GM18505 (cell line): ENCODE measurements around the gene CHFR.
"Not testable (repeated sequence)": the region's sequence is repeated elsewhere in the genome, so short reads cannot be mapped to it uniquely, and the experiment has no call there.

Experiments used
- ATAC-seq: cut with Tn5 transposase; IDR thresholded peaks from one replicate; pipeline ENCODE4 v1.9.1; 2021; ENCODE audit not compliant: unreplicated experiment
- POLR2A ChIP-seq: IDR thresholded peaks from 4 replicates; pipeline ENCODE4 v1.6.1; 2011; ENCODE audit warnings: borderline replicate concordance; ENCODE audit not compliant: insufficient read depth, insufficient read length; ENCODE audit errors: extremely low read depth

Gene CHFR

DNA sequence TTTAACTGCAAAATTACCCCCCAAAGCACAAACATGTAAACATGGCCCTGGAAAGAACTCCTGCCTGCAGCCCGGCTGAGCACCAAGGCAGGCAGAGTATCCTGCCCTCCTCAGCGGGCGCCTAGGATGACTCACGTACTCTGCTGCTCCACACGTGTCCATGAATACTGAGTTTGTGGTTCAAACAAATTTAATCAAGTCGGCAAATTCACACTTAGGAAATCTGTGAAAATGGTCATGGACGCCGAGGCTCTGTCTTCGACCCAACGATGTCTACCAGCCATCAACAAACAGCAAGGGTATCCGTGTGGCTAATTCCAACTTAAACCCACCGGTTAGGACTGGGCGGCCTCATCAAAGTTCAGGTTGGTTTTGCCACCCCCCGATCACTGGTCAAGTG lies 84.3 kb downstream of the CHFR start:
- ATAC-seq: no peak
- TF ChIP-seq POLR2A: no peak

DNA sequence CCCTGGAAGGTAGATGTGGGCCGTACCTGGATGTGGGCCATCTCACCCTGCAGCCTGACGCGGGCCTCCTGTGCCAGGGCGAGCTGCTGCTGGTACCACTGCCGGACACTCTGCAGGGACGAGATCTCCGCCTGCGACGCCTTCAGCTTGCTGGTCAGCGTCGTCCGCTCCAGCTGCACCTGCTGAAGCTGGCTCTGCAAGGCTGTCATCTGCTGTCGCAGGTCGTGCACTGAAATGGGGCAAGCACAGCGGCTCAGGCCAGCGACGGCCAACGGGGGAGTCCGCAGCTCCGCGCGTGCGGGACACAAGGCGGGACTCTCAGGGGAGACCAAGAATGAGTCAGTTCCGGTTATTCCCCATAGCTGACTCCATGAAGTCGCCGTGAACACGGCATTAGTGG lies 85.7 kb downstream of the CHFR start:
- no peak for TF ChIP-seq POLR2A

DNA sequence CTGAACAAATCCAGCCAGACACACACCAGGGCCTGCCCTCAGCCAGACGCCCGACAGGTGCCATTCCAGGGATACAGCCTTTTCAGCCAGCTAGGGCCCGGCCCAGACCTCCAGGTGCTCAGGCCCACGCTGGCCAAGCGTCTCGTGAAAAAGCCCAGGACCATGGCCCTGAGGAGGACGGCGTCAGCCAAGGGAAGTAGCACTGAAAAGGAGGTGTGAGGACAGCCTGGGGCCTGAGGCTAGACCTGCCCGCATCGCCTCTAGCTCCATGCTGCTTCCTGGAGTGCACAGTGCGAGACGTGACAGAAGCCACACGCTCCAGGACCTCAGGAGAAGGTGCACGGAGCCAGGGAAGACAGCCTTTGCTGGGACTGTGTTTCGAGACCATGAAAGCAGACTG lies 88.6 kb downstream of the CHFR start:
- TF ChIP-seq POLR2A: no peak
- ATAC-seq: no peak

More for the DNA sequence above, 85.7 kb downstream of the CHFR start:
- no peak for ATAC-seq

DNA sequence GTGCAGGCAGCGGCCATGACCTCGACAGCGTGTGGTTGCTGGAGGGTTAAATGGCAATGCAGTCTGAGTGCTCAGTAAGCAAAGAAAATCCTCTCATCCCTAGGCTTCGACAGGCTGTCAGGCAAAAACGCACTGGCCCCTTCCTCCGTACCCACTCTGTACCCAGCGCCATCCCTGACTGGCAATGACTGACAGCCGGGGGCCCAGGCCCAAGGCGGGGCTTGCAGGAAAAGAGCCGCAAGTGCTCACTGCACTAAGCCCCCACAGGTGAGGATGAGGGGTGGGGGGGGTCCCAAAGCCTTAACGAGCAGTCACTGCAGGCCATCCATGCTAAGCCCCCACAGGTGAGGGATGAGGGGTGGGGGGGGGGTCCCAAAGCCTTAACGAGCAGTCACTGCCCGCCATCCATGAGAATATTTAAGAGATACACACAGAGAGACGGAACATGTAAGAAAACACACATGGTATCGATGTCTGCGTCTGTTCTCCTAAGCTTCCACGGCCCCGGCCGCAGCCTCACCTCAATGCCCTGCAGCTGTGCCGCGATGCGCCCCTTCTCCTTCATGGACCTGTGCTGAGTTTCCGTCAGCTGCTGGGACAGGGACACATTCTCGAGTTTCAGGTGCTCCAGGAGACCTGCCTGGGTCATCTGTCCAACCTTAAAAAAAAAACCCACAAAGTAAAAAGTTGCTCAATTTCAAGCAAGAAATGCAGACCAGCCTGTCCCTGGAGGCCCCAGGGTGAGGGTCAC lies 89.4 kb downstream of the CHFR start:
- no peak for ATAC-seq
- no peak for TF ChIP-seq POLR2A

DNA sequence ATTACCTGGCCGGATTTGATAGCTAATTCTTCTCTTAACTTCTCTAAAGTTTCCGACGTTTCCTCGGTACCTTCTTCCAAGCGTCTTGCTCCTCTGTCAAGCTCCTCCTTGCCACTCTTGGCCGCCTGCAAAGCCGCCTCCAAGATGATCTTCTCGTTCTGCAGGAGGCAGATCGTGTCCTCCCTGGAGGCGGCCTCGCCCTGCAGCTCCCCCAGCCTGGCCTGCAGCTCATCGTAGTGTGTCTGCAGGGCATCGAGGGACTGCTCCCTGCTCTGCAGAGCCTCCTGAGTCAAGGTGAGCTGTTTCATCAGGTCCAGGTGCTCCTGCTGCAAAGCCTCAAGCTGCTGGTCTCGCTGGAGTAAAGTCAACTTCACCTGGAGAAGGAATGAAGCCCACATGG lies 91.6 kb downstream of the CHFR start:
- TF ChIP-seq POLR2A: no peak
- ATAC-seq: no peak

DNA sequence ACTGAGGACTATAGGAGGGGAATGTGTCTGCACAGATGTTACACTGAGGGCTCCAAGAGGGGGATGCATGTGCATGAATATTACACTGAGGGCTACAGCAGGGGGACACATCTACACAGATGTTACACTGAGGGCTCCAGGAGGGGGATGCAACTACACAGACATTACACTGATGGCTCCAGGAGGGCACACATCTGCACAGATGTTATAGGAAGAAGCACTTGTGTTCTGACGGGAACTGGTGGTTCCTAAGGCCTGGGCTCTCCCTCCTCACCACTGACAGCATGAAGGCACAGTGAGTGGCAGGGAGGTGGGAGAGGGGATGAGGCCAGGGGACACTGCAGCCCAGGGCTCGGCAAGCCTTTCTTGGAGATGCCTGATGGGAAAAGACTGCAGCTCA lies 95.5 kb downstream of the CHFR start:
- not testable (repeated sequence) for ATAC-seq

DNA sequence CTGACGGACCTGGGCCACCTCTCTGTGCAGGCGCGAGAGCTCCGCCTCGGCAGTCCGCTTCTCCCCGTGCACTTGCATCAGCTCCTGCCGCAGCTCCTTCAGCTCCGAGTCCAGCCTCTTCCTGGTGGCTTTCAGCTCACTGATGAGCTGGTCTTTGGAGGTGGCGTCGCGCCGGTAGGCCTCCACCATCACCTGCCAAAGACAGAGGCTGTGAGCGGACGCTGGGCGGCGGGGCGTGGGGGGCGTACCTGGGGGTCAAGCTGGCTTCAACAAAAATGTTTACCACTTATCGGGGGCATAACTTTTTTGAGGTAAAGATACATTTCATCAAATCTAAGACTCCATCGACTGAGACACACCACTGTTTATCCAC lies 98.3 kb downstream of the CHFR start:
- no peak for TF ChIP-seq POLR2A
- ATAC-seq: no peak

DNA sequence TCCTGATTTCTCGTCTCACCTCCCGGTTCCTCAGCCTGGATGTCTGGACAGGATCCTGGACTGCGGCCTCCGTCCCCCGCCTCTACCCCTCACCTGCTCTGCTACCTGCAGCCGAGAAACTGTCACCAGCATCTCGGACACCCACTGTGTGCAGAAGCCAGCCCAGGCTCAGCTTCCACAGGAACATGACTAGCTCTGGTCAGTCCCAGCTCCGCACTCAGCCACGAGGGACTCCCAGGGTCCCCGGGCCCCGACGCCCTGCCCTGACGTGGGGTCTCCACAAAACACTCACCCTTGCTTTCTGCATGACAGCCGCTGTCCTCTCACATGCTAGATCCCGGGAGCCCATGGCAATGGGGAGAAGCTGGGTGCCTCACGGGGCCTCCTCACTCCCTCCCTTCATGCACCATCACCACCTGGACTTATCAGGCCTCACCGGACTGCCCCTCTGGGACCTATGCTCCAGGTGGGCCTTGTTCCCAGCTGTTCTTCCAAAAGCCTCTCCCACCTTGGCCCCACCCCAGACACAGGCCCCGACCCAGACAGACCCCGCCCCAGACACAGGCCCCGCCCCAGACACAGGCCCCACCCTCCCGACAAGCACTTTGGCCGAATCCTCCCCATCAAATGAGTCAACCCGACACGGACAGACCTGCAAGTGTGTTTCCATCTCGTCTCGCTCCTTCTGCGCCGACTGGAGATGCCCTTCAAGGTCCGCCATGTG lies 98.9 kb downstream of the CHFR start:
- TF ChIP-seq POLR2A: no peak
- ATAC-seq: no peak

DNA sequence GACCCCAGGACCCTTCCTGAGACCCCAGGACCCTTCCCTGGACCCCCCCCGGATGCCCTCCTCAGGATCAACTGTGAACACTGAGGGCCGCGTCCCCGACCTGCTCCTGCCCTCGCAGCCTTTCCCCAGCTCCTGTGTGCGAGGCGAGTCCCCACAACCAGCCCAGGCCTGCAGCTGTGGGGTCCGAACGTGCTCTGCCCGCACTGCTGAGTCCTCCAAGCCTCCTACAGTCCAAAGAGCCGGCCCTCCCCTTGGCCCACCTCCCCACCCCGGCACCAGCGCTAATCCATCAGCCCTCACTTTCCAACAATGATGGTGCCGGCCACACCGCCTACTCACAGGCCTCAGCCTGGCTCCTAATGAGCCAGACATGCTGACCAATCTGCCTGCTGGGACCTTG lies 99.5 kb downstream of the CHFR start:
- no peak for TF ChIP-seq POLR2A
- ATAC-seq: no peak

DNA sequence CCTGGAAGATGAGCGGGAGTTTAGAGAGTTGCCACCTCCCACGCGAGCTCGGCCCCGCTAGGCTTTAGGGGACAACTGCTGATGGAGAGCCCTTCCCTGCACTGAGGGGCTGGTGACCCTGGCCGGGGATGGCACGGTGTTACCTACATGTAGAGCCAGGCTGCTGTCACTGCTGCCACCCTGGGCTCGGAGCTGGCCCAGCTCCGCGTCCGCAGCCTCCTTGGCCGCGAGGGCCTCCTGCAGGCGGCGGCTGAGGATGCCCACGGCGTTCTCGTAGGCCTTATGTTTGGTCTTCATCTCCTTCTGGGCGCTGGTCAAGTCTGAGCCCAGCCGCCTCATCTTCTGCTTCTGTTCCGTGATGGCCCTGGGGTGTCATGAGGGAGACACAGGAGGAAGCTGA lies 101.2 kb downstream of the CHFR start:
- no peak for ATAC-seq
- TF ChIP-seq POLR2A: no peak

DNA sequence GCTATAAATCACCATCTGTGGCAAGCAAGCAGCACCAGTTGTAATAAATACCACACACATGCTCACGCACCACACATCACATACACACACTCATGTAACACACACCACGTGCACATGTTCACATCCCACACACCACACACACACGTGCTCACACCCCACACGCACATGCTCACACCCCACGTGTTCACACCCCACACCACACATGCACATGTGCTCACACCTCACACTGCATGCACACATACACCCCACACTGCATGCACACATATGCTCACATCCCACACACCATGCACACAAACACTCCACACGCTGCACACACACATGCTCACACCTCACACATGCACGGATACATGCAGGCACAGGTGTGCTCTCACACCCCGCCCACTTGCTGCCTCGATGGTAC lies 102.8 kb downstream of the CHFR start:
- ATAC-seq: no peak
- no peak for TF ChIP-seq POLR2A

DNA sequence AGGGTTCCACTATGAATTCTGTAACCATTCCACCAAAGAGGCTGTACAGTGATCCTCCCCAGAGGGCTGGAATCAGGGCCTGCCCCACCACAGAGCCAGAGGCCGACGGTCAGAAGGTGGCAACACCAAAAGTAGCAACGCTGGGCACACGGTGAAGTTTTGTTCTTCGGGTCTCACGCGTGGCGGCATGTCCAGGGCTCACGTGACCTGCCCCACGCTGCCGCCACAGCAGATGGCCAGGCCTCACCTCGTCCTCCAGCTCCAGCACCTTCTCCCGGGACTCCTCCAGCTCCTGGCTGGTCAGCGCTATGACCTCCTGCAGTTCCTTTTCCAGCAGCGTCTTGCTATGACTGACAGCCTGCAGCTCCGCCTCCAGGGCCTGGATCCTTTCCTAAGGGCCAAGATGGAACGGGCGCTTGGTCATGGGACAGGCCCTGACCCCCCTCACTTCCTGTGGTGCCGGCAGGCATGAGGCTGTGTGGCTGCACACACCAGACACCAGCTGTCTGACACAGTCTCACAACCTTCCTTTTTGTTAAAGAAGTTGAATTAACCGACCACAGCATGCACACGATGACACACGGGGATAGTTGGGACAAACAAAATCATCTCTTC lies 103.4 kb downstream of the CHFR start:
- TF ChIP-seq POLR2A: no peak
- ATAC-seq: no peak
